Measurements from ENCODE around the gene TM4SF18.
"Not testable (repeated sequence)": the region's sequence is repeated elsewhere in the genome, so short reads cannot be mapped to it uniquely, and the experiment has no call there.

TM4SF18 gene

GRCh38 chr3:149368674-149369497 lies 35.5 kb upstream of the TM4SF18 start:
- no peak for DNase-seq (ENCODE audit: low read depth in 1 of 2, low spot score in 1 of 2)

GRCh38 chr3:149368201-149368673 lies 34.8 kb upstream of the TM4SF18 start:
- no peak for DNase-seq (ENCODE audit: low read depth in 1 of 2, low spot score in 1 of 2)

GRCh38 chr3:149366941-149367840 lies 33.8 kb upstream of the TM4SF18 start:
- DNase-seq (ENCODE audit: low read depth in 1 of 2, low spot score in 1 of 2) = no peak

GRCh38 chr3:149366031-149366430 lies 32.6 kb upstream of the TM4SF18 start:
- no peak for DNase-seq (ENCODE audit: low read depth in 1 of 2, low spot score in 1 of 2)

- DNase-seq (ENCODE audit: low read depth in 1 of 2, low spot score in 1 of 2) = no peak
These were observed 31.2 kb upstream of the TM4SF18 start for GRCh38 chr3:149364624-149365023.

- no peak for DNase-seq (ENCODE audit: low read depth in 1 of 2, low spot score in 1 of 2)
These were observed 29.6 kb upstream of the TM4SF18 start for GRCh38 chr3:149363053-149363452.

DNA sequence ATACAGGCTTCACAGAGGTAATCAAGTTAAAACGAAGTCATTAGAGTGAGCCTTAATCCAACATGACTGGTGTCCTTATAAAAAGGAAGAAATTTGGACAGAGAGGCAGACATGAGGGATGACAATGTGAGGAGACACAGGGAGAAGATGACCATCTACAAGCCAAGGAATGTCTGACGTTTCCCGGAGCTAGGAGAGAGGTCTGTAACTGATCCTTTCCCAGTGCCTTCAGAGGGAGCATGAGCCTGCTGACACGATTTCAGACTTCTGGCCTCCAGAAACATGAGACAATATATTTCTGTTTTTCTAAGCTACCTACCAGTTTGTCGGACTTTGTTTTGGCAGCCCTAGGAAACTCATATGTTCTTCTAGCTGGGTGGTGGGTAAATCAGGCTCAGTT lies 28.9 kb upstream of the TM4SF18 start:
- DNase-seq (ENCODE audit: low read depth in 1 of 2, low spot score in 1 of 2) = no peak

- no peak for DNase-seq (ENCODE audit: low read depth in 1 of 2, low spot score in 1 of 2)
These were observed 23.2 kb upstream of the TM4SF18 start for GRCh38 chr3:149356630-149357029.

DNA sequence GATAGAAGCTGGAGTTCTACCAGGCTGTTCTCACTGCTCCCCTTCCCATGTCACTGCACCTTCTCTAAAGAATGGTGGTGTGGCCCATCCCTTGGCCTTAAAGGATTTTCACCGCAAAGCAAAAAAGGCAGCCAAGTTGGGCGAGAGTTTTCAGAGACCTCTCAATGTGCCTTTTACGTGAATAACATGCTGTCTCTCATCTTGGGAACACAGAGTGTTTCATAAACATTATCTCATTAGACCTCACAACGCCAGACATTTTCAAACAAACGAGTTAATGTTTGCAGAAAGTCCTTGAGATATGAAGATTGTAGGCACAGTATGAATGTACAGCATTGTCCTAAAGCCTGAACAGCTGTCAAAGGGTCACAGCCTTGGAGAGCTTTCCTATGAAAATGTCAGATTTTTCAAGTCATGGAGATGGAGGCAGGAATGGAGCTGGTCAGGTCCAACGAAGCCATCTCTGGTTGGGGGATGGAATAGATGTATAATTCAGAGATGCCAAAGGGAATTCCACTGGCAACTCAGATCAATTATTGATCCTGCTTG lies 22.7 kb upstream of the TM4SF18 start:
- no peak for DNase-seq (ENCODE audit: low read depth in 1 of 2, low spot score in 1 of 2)

GRCh38 chr3:149353581-149354184 lies 20.2 kb upstream of the TM4SF18 start:
- DNase-seq (ENCODE audit: low read depth in 1 of 2, low spot score in 1 of 2) = no peak

GRCh38 chr3:149352556-149352955 lies 19.1 kb upstream of the TM4SF18 start:
- no peak for DNase-seq (ENCODE audit: low read depth in 1 of 2, low spot score in 1 of 2)

DNA sequence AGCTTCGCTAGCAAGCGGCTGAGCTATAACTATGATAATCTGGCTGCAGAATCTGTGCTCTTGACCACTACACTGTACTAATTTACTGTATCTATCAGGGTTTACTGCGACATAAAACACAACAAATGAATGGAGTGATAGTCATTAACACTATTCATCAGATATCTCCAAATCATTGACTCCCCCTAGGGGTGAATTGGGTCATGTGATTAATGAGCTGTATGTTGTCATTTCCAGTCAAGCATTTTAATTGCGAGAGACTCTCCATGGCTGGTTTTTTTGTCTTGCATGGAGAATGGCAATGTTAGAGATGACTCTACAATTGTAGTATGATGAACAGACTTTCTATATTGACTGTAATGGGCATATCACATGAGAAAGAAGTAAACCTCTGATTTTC lies 10.5 kb upstream of the TM4SF18 start:
- no peak for DNase-seq (ENCODE audit: low read depth in 1 of 2, low spot score in 1 of 2)

- DNase-seq (ENCODE audit: low read depth in 1 of 2, low spot score in 1 of 2) = no peak
These were observed 9.3 kb upstream of the TM4SF18 start for GRCh38 chr3:149342413-149343380.

- DNase-seq (ENCODE audit: low read depth in 1 of 2, low spot score in 1 of 2) = no peak
These were observed 7.0 kb upstream of the TM4SF18 start for GRCh38 chr3:149340310-149340933.

GRCh38 chr3:149339931-149340309 lies 6.5 kb upstream of the TM4SF18 start:
- DNase-seq (ENCODE audit: low read depth in 1 of 2, low spot score in 1 of 2) = no peak

DNA sequence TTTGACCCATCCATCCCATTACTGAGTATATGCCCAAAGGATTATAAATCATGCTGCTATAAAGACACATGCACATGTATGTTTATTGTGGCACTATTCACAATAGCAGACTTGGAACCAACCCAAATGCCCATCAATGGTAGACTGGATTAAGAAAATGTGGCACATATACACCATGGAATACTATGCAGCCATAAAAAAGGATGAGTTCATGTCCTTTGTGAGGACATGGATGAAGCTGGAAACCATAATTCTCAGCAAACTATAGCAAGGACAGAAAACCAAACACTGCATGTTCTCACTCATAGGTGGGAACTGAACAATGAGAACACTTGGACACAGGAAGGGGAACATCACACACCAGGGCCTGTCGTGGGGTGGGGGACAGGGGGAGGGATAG lies 4.0 kb upstream of the TM4SF18 start:
- DNase-seq (ENCODE audit: low read depth in 1 of 2, low spot score in 1 of 2) = not testable (repeated sequence)

- DNase-seq (ENCODE audit: low read depth in 1 of 2, low spot score in 1 of 2) = no peak
These were observed 3.5 kb upstream of the TM4SF18 start for GRCh38 chr3:149336925-149337324.

DNA sequence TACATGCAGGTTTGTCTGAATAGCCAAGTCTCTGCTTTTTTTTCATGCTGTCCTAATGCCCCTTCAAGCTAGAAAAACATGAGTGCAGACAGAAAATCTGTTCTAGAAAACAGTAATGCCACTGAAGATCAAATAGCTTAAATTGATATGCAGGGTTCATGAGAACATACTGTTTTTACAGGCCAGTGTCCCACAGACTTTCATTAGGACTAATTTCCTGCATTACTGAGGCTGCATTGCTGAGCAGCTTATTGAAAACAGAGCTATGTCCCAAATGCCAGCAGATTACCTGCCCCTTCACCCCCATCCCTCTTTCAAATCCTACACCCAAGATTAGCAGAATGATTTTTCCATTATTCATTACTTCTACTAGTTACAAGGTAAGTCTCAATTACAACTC lies 665 bp downstream of the TM4SF18 start:
- no peak for DNase-seq (ENCODE audit: low read depth in 1 of 2, low spot score in 1 of 2)

- DNase-seq (ENCODE audit: low read depth in 1 of 2, low spot score in 1 of 2) = no peak
These were observed 1.1 kb downstream of the TM4SF18 start for GRCh38 chr3:149332227-149332765.
